ENCODE results near the gene CLDN20.

The CLDN20 gene

GRCh38 chr6:155270561-155271091 is 6.8 kb downstream of the CLDN20 start:
- no peak for DNase-seq (ENCODE audit: low spot score)

DNA sequence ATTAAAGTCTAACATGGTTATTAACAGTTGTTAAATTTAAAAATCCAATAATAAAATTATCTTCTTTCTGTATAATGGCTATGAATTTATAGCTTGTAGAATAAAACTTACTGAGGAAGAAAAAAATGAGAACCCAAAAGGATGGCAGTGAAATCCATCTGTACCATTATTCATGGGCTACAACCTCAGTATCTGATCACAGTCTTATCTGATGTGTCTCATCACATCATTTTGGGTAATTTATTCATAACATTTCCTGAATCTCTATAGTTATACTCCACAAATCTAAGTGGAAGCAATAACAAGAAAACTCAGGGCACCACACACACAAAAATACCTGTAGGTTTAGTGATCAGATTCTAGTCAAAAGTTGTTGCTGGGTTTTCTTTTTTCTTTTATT is 7.3 kb downstream of the CLDN20 start:
- DNase-seq (ENCODE audit: low spot score): no peak

DNA sequence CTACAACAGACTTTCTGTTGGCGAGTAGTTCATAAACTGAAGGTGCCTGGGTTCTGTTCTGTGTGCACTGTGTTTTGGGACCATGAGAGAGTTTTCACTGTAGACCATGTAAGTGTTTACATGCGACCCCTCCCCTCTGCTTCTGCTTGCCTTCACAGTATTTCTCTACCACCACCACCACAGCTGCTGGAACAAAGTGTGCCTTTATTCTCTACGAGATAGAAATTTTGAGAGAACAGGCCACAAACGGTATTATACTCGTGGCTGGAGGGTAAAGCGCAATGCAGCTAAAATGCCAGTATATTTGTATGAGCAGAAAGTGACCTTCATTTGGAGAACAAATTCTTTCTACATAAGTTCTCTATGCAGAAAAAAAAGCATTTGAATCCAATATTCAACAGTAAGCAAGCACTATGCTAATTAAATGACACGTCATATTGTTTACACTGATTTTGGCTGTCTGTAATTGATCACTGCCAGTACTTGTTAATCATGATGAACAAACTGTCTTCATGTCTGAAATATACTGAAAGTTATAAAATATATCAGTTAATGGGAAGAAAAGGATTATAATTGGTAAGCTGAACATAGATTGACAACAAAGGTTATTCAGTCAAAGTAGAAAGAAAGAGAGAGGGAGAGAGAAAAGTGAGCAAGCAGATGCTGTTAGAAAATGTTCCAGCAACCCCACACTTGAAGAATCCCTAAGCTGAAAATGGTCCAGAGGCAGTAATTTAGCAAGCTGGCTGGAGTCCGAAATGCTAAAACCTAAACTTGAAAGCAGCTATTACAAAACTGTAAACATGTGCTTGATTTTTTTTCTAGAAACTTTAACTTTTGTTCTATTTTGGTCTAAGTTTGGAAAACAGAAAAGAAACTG is 8.8 kb downstream of the CLDN20 start:
- DNase-seq (ENCODE audit: low spot score): no peak

GRCh38 chr6:155273431-155273830 is 9.6 kb downstream of the CLDN20 start:
- DNase-seq (ENCODE audit: low spot score): no peak

DNA sequence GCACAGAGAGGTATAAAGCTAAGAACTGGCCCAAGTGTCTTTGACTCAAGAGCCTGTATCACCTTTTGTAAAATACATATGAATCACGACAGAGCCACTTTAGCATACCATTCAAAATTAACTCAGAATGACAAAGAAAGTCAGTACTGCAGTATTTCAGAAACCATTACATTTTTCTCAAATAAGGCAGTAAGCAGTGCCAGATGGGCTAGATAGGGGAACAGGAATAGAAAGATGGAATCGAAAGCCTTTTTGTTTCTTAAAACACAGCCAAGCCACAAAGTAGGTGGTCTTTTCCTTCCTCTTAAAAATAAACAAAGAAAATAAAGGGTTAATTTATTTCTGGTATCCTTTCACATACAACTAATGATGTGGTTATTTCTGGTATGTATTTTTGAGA is 10.3 kb downstream of the CLDN20 start:
- no peak for DNase-seq (ENCODE audit: low spot score)

DNA sequence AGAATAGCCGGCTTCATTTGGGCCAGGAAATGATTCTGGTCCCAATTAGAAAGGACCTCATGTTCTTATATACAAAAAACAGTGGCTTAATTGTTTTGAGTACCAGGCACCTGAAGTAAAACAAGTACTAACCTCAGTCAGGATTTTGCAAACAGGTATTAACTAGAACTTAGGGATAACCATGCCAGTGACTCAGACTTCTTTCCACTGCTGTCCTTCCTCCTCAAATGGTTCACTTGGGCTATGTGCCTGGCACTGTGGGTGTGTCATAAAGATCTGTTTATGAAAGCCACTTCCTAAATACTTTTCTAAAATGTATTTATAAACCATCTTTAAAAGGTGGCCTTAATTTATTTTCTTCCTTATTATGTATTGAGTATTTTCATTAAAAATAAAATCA is 10.7 kb downstream of the CLDN20 start:
- no peak for DNase-seq (ENCODE audit: low spot score)

GRCh38 chr6:155275808-155276480 is 12.1 kb downstream of the CLDN20 start:
- DNase-seq (ENCODE audit: low spot score): no peak

- no peak for DNase-seq (ENCODE audit: low spot score)
These were observed 12.8 kb downstream of the CLDN20 start for GRCh38 chr6:155276638-155277037.

DNA sequence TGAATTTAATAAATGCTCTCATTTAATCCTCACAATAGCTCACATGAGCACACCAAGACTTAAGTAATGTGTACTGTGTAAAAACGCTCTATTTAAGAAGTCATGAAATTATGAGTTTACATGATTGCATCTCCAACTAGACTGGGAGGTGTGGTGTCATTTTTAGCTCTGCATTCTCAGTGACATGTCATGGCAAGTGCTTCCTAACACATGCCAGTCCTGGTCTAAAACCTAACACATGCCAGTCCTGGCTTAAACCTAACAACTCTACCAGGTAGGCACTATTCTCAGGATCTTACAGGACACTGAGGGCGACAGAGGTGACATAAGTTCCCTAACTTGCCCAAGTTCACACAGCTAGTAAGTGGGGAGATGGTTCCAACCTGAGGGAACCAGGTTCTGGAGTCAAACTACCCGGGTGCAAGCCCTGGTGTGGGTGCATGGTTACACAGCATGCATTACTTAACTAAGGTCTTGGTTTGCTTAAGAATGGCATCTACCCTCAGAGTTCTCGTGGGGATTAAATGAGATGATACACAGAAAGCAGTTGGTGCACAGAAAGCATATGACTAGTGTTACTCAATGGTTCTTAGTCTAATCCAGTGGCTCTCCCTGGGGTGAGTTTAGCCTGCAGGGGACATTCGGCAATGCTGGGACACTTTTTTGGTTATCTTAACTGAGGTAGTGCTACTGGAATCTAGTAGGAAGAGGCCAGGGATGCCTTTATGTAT is 14.7 kb downstream of the CLDN20 start:
- no peak for DNase-seq (ENCODE audit: low spot score)

- DNase-seq (ENCODE audit: low spot score): no peak
These were observed 21.0 kb downstream of the CLDN20 start for GRCh38 chr6:155284775-155285174.

- no peak for DNase-seq (ENCODE audit: low spot score)
These were observed 23.9 kb downstream of the CLDN20 start for GRCh38 chr6:155287762-155288161.

DNA sequence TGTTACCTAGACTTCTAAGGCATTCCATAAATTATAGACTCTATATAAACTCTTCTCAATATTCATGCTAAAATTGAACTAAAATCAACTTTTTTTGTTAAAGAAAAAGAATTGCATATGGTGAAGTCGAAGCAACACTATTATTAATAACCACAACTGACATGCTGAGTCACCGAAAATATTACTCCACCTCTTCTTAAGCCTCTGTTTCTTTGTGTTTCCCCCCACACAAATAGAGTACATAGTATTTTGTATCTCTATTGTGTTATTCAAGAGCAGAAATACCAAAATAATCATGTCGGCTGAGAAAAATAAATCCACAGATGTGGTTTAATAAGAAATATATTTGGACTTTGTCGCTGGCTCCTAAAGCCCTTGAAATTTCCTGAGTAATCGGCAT is 26.7 kb downstream of the CLDN20 start:
- DNase-seq (ENCODE audit: low spot score): no peak

- no peak for DNase-seq (ENCODE audit: low spot score)
These were observed 27.5 kb downstream of the CLDN20 start for GRCh38 chr6:155291291-155291690.

GRCh38 chr6:155292711-155293110 is 28.9 kb downstream of the CLDN20 start:
- no peak for DNase-seq (ENCODE audit: low spot score)

- DNase-seq (ENCODE audit: low spot score): no peak
These were observed 33.9 kb downstream of the CLDN20 start for GRCh38 chr6:155297669-155298068.

- no peak for DNase-seq (ENCODE audit: low spot score)
These were observed 38.1 kb downstream of the CLDN20 start for GRCh38 chr6:155301867-155302266.

- DNase-seq (ENCODE audit: low spot score): no peak
These were observed 39.6 kb downstream of the CLDN20 start for GRCh38 chr6:155303361-155303870.

DNA sequence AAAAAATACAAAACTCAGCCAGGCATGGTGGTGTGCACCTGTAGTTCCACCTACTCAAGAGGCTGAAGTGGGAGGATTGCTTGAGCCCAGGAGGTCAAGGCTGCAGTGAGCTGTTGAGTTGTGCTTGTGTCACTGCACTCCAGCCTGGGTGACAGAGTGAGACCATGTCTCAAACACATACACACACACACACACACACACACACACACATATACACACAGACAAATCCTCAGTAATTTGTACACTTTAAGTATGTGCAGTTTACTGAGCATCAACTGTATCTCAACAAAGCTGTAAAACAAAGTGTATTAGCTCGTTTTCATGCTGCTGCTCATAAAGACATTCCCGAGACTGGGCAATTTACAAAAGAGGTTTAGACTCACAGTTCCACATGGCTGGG is 43.1 kb downstream of the CLDN20 start:
- no peak for DNase-seq (ENCODE audit: low spot score)

DNA sequence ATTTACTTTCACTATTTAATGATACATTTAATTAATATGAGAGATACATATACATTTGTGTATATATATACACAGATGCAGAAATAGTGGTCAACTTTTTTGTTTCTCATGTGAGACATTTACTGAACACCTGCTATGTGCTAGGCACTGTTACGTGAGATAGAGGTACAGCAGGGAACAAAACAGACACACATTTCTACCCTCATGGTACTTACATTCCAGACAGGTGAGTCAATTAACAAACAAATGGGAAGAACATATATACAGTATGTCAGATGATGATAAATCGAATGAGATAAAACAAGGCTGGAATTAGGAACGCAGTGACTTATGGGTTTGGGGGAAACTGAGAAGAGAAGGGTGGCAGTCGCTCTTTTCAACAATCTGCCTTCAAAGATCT is 45.3 kb downstream of the CLDN20 start:
- no peak for DNase-seq (ENCODE audit: low spot score)

DNA sequence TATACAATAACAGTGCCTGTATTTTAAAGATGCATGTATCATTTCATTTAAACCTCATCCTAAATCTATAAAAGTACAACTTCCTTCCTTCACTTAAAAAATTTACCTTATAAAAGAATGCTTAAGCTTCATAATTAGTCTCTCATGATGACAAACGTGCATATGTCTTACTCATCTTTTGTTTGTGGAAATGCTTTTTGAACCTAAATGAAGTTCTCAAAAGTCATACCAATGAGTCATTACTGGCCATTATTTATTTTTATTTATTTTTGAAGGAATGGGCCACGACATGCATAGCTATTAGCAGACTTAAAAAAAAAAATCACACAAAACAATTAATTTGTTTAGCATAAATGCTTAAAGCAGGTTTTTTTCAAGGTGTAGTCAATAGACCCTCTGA is 46.8 kb downstream of the CLDN20 start:
- DNase-seq (ENCODE audit: low spot score): no peak

DNA sequence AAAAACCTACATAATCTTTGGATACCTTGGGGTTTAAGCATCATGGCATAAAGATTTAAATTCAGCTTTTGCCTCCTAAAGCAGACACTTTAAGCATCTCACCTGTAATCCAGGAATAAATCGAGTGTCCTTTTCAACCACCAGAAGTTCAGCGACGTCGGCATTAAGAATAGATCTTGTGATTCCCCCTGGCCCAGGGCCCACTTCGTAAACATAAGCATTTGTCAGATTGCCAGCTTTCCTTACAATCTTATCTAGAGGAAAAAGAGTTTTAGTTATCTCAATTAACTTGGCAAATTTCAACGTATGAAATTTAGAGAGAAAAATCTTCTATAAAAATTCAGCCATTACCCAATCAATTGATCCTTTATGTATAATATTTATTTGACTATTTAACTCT is 47.3 kb downstream of the CLDN20 start:
- no peak for DNase-seq (ENCODE audit: low spot score)

GRCh38 chr6:155311583-155311982 is 47.8 kb downstream of the CLDN20 start:
- DNase-seq (ENCODE audit: low spot score): no peak

Data from HuH-7 (cell line).